ENCODE data around the gene MYMK.

MYMK gene

GRCh38 chr9:133468374-133468773 is 56.4 kb downstream of the MYMK start:
- DNase-seq (ENCODE audit: low read depth, low spot score): no peak

GRCh38 chr9:133467101-133467500 is 57.7 kb downstream of the MYMK start:
- DNase-seq (ENCODE audit: low read depth, low spot score): no peak

- DNase-seq (ENCODE audit: low read depth, low spot score): no peak
Observed at GRCh38 chr9:133465984-133466383, 58.8 kb downstream of the MYMK start.

GRCh38 chr9:133464638-133465037 is 60.1 kb downstream of the MYMK start:
- no peak for DNase-seq (ENCODE audit: low read depth, low spot score)
